ENCODE data around the gene CIZ1.

CIZ1 gene

DNA sequence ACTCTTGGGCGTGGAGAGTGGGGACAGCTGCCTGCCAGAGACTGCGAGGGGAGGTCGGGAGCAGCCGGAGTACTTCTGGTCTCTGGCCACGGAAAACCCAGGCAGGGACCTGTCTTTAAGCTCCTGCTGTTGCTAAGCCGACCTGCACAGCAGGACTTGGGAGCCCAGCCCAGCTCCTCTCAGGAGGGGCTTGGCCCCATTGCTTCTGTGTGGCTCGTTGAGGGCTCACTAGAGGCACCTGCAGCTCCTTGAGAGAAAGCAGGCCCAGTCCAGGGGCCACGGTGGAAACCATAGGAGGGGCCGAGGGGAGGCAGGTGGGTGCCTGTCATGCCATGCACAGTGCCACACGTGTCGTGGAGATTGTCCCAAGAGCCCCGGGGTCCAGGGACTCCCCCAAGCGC, 45.4 kb downstream of the CIZ1 start:
- TF ChIP-seq, protein P1, sequence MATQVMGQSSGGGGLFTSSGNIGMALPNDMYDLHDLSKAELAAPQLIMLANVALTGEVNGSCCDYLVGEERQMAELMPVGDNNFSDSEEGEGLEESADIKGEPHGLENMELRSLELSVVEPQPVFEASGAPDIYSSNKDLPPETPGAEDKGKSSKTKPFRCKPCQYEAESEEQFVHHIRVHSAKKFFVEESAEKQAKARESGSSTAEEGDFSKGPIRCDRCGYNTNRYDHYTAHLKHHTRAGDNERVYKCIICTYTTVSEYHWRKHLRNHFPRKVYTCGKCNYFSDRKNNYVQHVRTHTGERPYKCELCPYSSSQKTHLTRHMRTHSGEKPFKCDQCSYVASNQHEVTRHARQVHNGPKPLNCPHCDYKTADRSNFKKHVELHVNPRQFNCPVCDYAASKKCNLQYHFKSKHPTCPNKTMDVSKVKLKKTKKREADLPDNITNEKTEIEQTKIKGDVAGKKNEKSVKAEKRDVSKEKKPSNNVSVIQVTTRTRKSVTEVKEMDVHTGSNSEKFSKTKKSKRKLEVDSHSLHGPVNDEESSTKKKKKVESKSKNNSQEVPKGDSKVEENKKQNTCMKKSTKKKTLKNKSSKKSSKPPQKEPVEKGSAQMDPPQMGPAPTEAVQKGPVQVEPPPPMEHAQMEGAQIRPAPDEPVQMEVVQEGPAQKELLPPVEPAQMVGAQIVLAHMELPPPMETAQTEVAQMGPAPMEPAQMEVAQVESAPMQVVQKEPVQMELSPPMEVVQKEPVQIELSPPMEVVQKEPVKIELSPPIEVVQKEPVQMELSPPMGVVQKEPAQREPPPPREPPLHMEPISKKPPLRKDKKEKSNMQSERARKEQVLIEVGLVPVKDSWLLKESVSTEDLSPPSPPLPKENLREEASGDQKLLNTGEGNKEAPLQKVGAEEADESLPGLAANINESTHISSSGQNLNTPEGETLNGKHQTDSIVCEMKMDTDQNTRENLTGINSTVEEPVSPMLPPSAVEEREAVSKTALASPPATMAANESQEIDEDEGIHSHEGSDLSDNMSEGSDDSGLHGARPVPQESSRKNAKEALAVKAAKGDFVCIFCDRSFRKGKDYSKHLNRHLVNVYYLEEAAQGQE (IDR thresholded peaks at IDR 0.05; ENCODE audit: insufficient read depth in 1 of 2, low read depth in 2 of 2, low read length in 2 of 2) = no peak
- no peak for TF ChIP-seq POLR2AphosphoS5 (IDR thresholded peaks at IDR 0.05; ENCODE audit: low read depth, low read length)
- TF ChIP-seq FOXP2 (optimal IDR thresholded peaks at IDR 0.05; ENCODE audit: borderline replicate concordance, extremely low read depth, extremely low read length, insufficient read depth) = no peak

- TF ChIP-seq FOXP2 (optimal IDR thresholded peaks at IDR 0.05; ENCODE audit: borderline replicate concordance, extremely low read depth, extremely low read length, insufficient read depth) (no peak), SIN3A (IDR thresholded peaks at IDR 0.05; ENCODE audit: borderline replicate concordance, insufficient read depth, low read length) (no peak), POLR2AphosphoS5 (IDR thresholded peaks at IDR 0.05; ENCODE audit: low read depth, low read length) (no peak), TAF1 (IDR thresholded peaks at IDR 0.05; ENCODE audit: borderline replicate concordance, insufficient read depth, low read length) (no peak)
- TF ChIP-seq, protein P1 (IDR thresholded peaks at IDR 0.05; ENCODE audit: insufficient read depth in 1 of 2, low read depth in 2 of 2, low read length in 2 of 2) = no peak
Observed at GRCh38 chr9:128145536-128145935, 45.8 kb downstream of the CIZ1 start.

DNA sequence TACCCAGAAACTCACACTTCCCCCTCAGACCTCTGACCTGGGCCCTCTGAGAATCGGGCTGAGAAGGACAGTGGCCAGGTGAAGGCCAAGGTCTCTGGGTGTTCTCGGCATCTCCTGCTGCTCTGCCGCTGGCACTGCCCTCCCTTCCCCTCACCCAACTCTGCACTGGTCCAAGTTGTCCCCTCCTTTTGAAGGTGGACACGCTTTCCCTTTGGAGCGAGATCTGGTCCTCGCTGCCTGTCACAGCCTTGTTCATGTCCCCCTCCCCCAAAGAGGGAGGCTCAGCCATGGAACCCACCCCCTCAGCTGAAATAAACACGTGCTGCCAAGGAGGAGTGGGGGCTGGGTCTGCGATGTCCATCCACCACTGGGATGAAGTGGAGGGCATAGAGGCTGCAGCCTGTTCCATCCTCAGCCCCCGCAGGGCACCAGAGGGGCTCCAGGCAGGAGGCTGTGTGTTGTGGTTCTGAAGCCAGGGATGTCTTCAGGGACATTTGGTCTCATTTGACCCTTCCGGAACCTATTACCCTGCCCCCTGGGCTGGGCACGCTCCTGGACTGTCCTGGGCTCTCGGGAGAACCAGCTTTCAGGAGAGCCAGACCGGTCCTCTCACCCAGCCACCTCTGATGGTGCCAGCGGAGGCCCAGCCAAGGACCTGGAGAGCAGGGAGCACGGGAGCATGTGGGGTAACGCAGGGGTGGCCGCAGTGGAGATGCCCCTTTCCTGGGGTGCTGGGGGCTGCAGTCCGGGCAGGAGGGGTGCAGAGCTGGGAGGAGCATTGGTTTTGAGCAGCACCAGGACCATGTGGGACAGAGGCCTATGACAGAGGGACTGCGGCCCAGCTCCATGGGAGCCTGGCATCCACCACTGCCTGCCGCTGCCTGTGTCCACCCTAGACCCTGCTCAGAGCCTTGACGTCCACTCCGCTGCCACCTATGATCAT, 46.9 kb downstream of the CIZ1 start:
- no peak for TF ChIP-seq SIN3A (IDR thresholded peaks at IDR 0.05; ENCODE audit: borderline replicate concordance, insufficient read depth, low read length)
- TF ChIP-seq POLR2AphosphoS5 (IDR thresholded peaks at IDR 0.05; ENCODE audit: low read depth, low read length) = no peak
- TF ChIP-seq TAF1 (IDR thresholded peaks at IDR 0.05; ENCODE audit: borderline replicate concordance, insufficient read depth, low read length) = no peak
- no peak for TF ChIP-seq FOXP2 (optimal IDR thresholded peaks at IDR 0.05; ENCODE audit: borderline replicate concordance, extremely low read depth, extremely low read length, insufficient read depth)
- TF ChIP-seq, protein P1 (IDR thresholded peaks at IDR 0.05; ENCODE audit: insufficient read depth in 1 of 2, low read depth in 2 of 2, low read length in 2 of 2) = no peak

GRCh38 chr9:128143525-128144238, 47.7 kb downstream of the CIZ1 start:
- TF ChIP-seq POLR2AphosphoS5 (IDR thresholded peaks at IDR 0.05; ENCODE audit: low read depth, low read length) = no peak
- TF ChIP-seq, protein P1 (IDR thresholded peaks at IDR 0.05; ENCODE audit: insufficient read depth in 1 of 2, low read depth in 2 of 2, low read length in 2 of 2) = no peak
- TF ChIP-seq FOXP2 (optimal IDR thresholded peaks at IDR 0.05; ENCODE audit: borderline replicate concordance, extremely low read depth, extremely low read length, insufficient read depth) = no peak
- no peak for TF ChIP-seq SIN3A (IDR thresholded peaks at IDR 0.05; ENCODE audit: borderline replicate concordance, insufficient read depth, low read length)
- TF ChIP-seq TAF1 (IDR thresholded peaks at IDR 0.05; ENCODE audit: borderline replicate concordance, insufficient read depth, low read length) = no peak

Measured in PFSK-1 (cell line).